D721Med (cell line): ENCODE data around the gene GID8.

Experiments used
- DNase-seq: peaks from one replicate; pipeline ENCODE4 v3.0.0; 2011; ENCODE audit warnings: low spot score; ENCODE audit not compliant: insufficient read length
- FAIRE-seq: peaks from 2 replicates; lab custom pipeline; 2011; peaks lifted over from hg19 to GRCh38; lab: Jason Lieb, UNC
- TF ChIP-seq, protein P1 (sequence below): IDR thresholded peaks from 2 replicates; pipeline ENCODE4 v1.5.1; 2012; ENCODE audit warnings: mild to moderate bottlenecking, control low read depth; ENCODE audit not compliant: insufficient read depth; ENCODE audit errors: missing control alignments

GID8 gene

GRCh38 chr20:62952968-62953838 is 15.3 kb downstream of the GID8 start:
- TF ChIP-seq, protein P1, sequence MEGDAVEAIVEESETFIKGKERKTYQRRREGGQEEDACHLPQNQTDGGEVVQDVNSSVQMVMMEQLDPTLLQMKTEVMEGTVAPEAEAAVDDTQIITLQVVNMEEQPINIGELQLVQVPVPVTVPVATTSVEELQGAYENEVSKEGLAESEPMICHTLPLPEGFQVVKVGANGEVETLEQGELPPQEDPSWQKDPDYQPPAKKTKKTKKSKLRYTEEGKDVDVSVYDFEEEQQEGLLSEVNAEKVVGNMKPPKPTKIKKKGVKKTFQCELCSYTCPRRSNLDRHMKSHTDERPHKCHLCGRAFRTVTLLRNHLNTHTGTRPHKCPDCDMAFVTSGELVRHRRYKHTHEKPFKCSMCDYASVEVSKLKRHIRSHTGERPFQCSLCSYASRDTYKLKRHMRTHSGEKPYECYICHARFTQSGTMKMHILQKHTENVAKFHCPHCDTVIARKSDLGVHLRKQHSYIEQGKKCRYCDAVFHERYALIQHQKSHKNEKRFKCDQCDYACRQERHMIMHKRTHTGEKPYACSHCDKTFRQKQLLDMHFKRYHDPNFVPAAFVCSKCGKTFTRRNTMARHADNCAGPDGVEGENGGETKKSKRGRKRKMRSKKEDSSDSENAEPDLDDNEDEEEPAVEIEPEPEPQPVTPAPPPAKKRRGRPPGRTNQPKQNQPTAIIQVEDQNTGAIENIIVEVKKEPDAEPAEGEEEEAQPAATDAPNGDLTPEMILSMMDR = no peak
- FAIRE-seq (no peak), DNase-seq (no peak)

DNA sequence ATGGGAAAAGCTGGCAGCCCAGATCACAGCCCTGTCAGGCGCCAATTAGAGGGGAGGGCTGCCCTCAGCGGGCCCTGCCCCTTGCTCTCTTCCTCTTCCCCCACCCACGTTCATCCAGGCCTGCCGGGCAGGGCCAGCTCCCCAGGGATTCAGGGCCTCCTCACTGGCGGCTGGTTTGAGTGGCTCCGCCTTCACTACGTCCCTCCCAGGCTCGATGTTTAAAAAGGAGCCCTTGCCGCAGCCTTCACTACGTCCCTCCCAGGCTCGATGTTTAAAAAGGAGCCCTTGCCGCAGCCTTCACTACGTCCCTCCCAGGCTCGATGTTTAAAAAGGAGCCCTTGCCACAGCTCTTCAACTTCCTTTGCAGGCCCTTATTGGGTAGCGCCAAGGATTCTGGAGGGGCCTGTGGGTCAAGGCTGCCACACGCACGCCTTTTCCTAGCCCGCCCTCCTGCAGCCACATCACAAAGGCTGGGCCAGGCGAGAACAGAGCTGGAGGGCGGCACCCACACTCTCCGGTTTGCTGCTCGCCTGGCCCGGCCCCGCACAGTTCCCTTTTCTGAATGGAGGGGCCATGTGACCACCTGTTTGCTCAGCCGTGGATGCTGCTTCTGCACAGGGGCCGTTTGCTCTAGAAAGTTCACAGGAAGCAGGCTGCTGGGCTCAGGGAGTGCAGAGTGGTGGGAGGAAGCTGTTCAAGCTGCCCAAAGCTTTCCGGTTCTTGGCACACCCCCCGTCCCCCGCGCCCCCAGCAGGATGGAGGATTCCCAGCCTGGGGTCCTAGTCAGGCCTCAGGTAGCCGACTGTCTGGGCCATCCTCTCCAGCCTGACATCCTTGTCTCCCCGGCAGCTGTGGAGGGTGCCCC is 16.1 kb downstream of the GID8 start:
- FAIRE-seq (no peak), DNase-seq (no peak)

DNA sequence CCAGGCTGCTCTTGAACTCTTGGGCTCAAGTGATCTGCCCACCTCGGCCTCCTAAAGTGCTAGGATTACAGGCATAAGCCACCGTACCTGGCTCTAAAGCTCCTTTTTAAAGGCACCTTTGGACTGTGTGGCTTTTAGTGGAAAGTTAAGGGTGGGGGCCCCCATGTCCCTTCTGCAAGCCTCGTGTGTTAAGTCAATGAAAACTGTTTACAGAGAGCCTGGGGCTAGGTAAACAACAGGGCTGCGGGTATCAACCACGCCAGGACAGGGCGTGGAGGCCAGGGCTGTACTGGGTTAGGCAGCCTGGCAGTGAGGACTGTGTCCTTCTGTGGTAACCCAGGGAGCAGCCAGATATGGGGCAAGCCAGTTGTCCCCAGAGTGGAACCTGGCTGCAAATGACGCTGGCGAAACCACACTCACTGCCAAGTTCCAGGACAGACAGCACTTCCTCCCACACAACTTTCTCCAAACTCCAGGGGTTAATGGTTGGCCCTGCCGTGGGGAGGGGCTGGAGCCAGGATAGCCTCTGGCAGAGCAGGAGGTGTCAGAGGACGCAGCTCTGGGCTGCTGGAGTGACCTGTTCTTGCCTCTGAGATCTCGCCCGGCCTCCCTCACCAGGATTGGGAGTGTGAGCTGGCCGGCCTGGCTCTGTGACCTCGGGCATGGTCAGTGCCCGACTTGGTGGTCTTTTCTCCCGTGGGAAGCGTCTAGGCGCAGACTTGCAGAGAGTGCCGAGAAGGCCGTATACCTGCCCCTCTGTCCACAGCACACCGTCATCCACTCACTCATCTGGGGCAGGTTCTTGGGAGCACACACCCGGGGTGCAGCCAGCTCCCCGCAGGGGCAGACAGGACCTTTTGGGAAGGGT is 17.8 kb downstream of the GID8 start:
- DNase-seq (no peak), FAIRE-seq (no peak)
- TF ChIP-seq, protein P1 = no peak

More for the DNA sequence above, 16.1 kb downstream of the GID8 start:
- TF ChIP-seq, protein P1 = no peak

- TF ChIP-seq, protein P1 = no peak
- FAIRE-seq (no peak), DNase-seq (no peak)
Measured at GRCh38 chr20:62956387-62957135, 18.6 kb downstream of the GID8 start.

DNA sequence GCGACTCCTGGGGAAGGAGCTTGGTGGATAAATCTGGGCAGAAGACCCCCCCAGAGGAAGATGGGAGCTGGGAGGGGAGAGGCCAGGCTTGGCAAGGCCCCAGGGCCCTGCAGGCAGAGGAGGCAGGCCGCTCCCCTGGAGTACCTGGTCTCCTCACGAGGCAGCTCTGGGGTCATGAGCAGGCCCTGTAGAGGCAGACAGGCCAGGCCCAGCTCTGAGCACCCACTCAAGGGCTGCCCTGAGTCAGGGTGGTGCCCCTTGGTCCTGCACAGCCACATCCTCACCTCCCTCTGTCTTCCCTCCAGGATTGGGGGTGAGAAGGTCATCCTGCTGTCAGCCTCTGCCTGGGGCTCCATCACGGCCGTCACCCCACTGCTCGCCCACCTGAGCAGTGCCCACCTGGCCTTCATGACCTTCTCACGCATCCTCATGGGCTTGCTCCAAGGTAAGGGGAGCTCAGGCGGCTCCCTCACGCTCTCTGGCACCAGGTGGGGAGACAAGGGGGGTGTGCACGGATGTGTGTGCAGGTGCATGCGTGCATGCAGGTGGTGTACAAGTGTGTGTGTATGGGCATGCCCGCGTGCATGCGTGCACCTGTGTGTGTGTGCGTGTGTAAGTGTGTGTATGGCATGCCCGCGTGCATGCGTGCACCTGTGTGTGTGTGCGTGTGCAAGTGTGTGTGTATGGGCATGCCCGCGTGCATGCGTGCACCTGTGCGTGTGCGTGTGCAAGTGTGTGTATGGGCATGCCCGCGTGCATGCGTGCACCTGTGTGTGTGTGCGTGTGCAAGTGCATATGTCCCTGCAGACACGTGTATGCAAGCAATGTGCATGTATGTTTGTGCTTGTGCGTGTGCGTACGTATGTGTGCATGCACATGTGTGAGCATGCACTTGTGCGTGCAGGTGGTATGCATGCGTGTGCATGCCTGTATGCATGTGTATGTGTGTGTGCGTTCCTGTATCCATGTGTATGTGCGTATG is 19.5 kb downstream of the GID8 start:
- TF ChIP-seq, protein P1 = no peak
- DNase-seq = no peak
- no peak for FAIRE-seq
